Measurements from ENCODE around the gene WDR37.

GRCh38 chr10:1179346-1180070, 123.3 kb downstream of the WDR37 start:
- TF ChIP-seq POLR2A (IDR thresholded peaks at IDR 0.05) (no peak), CTCF (IDR thresholded peaks at IDR 0.05) (no peak)

Data from uterus (tissue), 2 donors.